Smooth muscle cell of trachea (primary cell): ENCODE results near the gene LDLRAD3. TPM values are rescaled to one million over a fixed set of nuclear protein-coding genes. Genes with fewer than 3 reads are reported as not detected.

Source experiments
- total RNA-seq: library from RNA; depleted of rRNA; stranded (reverse); fragments of >200 nt; gene quantifications from 2 replicates; pipeline ENCODE4 v1.2.1, GENCODE V29; 2014

LDLRAD3 gene
- 2.5 and 11.1 TPM in 2 replicates for total RNA-seq

DNA sequence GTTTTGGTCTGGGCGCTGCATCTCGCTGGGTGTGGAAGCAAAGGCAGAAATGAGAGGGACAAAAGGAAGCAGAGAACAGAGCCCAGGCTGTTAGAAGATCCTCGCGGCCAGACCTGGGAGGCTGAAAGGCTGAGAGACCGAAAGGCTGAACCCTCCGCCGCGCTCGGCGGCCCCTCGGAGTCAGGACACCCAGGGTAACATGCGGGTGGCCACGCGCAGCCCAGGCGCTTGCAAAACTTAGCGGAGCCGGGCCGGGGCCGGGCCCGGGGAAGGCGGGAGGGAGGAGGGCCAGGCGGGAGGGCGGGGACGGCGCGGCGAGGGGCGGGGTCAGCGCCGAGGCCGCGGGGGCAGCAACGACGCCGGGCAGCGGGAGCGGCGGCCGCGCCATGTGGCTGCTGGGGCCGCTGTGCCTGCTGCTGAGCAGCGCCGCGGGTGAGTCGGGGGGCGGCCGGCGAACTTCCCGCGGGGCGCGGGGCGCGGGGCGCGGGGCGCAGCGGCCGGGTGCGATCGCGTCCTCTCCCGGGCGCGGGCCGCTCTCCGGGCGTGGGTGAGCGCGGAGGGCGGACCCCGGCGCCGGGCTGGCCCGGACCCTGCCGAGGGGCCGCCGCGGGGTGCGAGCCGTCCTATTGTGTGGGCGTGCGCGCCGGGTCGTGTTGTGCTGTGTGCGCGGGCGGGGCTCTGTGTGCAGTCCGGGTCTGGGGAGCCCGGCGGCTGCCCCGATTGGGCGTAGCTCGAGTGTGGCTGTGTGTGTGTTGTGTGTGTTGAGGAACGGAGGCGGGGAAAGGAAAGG is at the start of gene LDLRAD3:
Gene LDLRAD3, plus strand, starts transcription at position 350 of the 790 bp plus-strand sequence. Its CDS starts 37 bp downstream, at position 387.

